GM19455 (cell line): Measurements from ENCODE around the gene ST6GALNAC4.

Experiments used
- ATAC-seq: cut with Tn5 transposase; IDR thresholded peaks from one replicate; pipeline ENCODE4 v1.9.1; 2021; ENCODE audit not compliant: unreplicated experiment

The ST6GALNAC4 gene

GRCh38 chr9:127931092-127931881, 14.4 kb upstream of the ST6GALNAC4 start:
- no peak for ATAC-seq

- peak; percentile 66 for ATAC-seq
Measured at GRCh38 chr9:127930231-127931091, 13.6 kb upstream of the ST6GALNAC4 start, which contains the start of gene PIP5KL1. Gene PIP5KL1, minus strand, starts transcription at chr9:127930777. Its CDS starts 25 bp downstream, at chr9:127930752.

DNA sequence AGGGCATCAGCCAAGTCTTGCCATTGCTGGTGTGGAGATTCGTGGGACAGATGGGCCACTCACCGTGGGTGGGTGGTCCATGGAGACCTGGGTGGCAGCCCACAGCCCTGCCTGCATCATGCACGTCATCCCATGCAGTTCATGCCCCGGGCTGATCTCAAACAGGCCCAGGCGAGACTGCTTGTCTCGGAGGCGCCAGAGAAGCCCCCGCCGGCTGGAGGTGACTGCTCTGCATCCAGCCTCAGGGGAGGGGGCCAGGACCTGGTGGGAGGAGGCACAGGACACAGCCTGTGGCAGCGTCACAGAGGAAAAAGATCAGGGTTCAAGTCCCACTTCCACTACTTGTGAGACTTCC, 12.8 kb upstream of the ST6GALNAC4 start:
- no peak for ATAC-seq

- no peak for ATAC-seq
Measured at GRCh38 chr9:127928676-127929624, 12.1 kb upstream of the ST6GALNAC4 start.

GRCh38 chr9:127927988-127928675, 11.3 kb upstream of the ST6GALNAC4 start:
- no peak for ATAC-seq

GRCh38 chr9:127927201-127927987, 10.6 kb upstream of the ST6GALNAC4 start:
- no peak for ATAC-seq

GRCh38 chr9:127926906-127927200, 10.0 kb upstream of the ST6GALNAC4 start:
- ATAC-seq, result no peak

DNA sequence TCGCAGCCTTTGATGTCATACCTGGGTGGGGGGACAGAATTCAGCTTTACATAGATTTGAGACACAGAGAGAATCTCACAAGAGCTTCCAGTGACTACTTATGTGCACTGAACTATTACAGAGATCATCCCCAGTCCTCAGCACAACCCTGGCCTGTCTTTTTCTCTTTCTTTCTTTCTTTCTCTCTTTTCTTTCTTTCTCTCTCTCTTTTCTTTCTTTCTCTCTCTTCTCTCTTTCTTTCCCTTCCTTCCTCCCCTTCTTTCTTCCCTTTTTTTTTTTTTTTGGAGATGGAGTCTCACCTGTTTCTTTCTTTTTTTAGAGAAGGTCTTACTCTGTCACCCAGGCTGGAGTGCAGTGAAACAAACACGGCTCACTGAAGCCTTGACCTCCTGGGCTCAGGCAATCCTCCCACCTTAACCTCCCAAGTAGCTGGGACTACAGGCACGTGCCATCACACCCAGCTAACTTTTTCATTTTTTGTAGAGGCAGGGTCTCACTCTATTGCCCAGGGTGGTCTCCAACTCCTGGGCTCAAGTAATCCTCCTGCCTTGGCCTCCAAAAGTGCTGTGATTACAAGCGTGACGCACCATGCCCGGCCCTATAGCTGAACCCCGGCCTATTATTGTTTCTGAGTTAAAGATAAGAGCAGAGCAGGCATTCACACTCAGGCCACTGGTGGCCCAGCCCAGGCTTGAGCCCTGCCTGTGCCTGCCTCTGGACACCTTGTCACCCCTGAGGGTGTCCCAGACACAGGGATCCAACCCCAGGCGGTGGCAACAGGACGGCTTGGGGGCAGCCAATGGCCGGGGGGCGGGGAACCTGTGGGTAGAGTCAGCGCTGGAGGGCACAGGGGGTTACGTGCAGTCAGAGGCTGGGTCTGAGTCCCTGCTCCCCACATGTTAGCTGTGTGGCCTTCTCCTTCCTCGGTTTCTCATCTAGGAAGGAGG, 9.4 kb upstream of the ST6GALNAC4 start:
- ATAC-seq, result no peak

DNA sequence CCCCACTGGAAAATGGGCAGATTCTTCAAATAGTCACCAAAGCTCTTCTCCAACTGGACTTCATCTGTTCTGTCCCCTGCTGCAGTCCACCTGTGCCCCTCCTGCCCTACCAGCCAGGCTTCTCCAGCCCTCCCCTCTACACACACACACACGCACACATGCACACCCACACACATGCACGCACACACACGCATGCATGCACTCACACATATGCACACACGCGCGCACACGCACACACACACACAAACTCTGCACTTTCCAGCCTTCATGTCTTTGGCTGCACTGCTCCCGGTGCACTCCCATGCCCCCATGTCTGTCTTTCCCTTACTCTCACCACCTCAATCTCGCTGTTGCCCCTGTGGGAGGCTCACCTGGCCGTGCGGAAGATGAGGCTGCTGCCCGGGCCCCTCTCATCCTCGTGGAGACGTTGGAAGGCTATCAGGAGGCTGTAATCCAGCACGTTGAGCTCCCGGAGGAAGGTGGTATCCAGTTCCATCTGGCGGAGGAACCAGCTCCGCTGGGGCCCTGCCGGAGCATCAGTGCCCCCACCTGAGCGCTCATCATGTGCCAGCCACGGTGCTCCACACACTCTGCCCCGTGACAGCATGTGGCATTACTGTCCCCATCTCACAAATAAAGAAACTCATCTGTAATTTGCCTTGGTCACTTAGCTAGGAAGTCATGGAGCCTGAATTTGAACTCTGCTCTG, 8.0 kb upstream of the ST6GALNAC4 start:
- no peak for ATAC-seq

DNA sequence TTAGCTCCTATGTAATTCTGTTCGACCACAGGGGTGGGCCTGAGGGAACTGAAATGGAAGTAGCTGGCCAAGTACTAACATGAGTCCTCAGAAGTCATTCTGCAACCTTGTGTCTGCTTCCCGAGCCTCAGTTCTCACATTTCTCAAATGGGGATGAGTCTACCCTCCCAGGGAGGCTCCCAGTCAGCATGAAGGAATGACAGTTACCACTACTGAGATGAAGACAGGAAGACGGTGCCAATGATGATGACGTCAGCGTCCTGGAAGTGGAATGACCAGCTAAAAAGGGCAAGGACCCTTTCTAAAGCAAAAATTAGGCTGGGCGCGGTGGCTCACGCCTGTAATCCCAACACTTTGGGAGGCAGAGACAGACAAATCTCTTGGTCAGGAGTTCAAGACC, 6.9 kb upstream of the ST6GALNAC4 start:
- ATAC-seq, result no peak

DNA sequence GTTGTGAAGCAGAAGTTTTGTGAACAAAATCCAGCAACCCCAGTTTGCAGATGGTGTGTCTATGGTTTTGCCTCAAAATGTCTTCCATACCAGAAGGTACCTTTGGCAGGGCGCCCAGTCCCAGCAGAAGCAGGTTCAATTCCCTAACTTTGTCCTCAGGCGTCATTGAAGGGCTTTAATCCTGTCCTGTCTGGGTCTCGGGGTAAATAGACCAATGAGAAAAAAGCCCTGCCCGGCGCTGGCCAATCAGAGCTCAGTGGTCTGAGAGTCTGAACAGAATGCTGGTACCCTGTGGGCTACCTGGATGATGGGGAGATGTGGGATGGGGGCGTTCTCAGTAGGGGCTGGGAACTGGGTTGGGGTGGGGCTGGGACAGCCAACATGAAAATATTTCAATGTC, 6.2 kb upstream of the ST6GALNAC4 start:
- no peak for ATAC-seq

DNA sequence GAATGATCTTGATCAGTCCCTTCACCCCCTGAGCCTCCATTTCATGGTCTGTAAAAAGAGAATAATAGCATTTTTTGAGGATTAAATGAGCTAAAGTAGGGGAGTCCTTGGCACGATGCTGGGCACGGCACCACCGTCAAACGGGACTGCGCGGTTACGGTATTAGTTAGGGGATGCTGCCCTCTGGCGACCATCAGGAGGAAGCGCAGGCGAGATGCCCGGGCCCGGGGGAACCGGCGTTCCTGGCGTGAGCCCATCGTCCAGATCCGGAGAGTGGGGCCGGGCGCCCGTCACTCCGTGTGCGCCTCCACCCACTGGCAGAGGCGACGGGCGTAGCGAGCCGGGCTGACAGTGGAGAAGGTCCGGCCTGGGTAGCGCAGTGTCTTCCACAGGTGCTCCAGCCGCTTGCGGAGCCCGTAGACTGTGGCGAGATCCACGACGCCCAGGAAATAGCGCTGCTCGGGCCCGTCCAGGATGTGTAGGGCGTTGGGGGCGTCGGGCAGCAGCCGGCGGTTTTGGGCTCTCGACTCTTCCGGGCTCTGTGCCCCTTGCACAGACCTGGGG, 4.8 kb upstream of the ST6GALNAC4 start:
- ATAC-seq, result no peak

DNA sequence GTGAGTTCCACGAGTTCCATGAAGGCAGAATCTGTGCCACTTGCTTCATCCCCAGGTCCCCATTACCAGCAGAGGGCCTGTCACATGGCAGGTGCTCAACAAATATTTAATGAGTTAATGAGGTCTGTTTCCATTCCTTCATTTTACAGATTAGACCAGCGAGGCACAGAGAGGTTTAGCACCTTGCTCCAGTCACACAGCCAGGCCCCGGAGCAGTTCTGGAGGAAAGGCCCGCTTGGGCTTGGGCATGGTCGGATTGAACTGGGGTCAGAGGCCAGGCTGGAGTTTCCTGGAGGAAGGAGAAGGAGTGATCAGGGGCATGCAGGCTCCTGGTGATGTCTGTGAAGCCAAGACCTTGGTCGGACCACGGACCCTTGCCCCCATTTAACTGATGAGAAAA, 4.0 kb upstream of the ST6GALNAC4 start:
- ATAC-seq, result no peak

DNA sequence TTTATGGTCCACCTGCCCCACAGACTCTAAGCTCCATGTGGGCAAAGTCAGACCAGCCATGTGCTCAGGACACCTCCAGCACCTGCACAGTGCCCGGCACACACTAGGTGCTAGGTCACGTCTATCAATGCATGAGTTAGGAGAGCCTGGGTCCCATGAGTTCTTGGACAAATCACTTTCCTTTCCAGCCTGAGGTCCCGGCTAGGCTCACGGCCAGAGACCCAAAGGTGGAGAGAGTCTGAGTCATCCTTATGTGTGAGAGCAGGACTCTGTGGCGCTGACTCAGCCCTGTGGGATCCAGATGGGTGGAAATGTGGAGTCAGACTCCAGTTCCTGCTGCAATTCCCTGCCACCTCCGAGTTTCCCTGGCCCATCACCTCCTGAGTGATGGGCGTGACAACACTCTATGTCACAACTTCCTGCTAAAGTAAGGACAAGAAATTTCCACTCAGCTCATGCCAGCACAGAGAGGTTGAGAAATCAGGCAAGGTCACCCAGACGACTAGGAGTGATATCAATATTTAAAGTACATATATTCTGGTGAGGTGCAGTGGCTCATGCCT, 2.5 kb upstream of the ST6GALNAC4 start:
- no peak for ATAC-seq

DNA sequence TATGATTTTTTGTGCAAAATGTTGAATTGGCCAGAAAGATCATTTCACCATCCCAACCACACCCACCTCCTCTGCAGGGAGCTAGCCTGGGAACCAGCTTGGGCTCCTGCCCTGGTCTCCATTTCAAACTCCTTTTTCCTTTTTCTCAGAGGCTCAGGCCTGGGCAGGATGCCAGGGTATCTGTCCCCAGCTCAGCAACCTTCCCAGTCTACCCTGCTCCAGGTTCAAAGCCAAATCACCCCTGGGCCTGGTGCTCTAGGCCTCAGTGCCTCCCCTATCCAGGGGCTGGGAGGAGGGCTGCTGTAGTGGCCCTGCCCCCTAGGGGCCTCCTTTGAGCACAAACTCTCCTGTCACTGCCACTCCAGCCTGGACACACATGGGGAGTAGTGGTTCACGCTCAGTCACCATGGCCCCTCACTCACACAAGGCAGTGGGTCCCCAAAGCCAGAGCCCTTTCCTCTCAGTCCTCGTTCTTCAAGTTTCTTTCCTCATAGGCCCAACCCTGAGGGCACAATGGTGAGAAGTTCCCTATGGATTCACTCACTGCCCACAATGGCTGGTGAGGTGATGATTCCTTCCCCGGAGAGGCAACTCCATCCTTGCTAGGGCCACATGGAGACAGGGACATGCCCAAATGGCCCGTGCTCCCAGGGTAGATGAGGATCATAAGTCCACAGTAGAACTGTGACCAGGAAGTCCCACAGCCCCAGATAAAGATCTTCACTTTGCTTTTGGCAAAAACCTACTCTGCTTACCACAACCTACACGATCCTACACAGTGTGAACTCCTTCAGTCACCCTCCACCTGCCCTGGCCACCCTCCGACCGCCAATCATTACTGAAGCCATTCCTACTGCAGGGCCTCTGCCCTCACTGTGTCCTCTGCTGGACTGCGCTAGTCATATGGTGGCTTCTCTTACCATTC, 1.6 kb upstream of the ST6GALNAC4 start:
- no peak for ATAC-seq

DNA sequence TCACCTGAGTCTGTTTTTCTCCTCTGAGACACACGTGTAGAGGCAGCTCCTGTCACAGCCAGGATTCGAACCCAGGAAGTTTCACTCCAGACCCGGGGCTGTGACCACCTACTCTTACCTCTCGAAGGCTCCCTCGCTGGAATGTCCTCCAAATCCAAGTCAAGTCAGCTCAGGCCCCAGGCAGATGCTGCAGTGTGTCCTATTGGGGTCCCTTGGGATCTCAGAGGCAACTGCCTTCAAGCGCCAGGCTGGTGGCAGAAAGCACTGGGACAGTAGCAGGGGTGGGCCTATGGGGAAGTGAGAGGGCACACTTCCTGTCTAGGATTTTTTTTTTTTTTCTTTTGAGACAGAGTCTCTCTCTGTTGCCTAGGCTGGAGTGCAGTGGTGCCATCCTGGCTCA, 762 bp upstream of the ST6GALNAC4 start:
- peak; percentile 21 for ATAC-seq
